PC-3 (cell line): ENCODE results near the gene BACE1. TPM values are rescaled to one million over a fixed set of nuclear protein-coding genes. Genes with fewer than 3 reads are reported as not detected.
"Not testable (repeated sequence)": the region's sequence is repeated elsewhere in the genome, so short reads cannot be mapped to it uniquely, and the experiment has no call there.

Experiments
- ATAC-seq: fragments of 200-7000 bp; cut with Tn5 transposase; 2 replicates; pipeline ENCODE4 v1.9.1; 2020; ENCODE audit warnings: mild to moderate bottlenecking, moderate library complexity
- BruUV-seq: library from RNA; stranded (reverse); fragments of 400-500 nt; replicated peaks from 2 replicates; lab custom pipeline; 2021; lab: Mats Ljungman, UMichigan
- CTCF ChIA-PET: fragments of 300-600 bp; sonication (Branson Sonifier 250); formaldehyde crosslinking; loops from one replicate; lab custom pipeline; 2022; ENCODE audit warnings: antibody characterized with exemption; lab: Charles Lee
- POLR2A ChIA-PET: fragments of 300-600 bp; sonication (Branson Sonifier 250); formaldehyde crosslinking; loops from one replicate; lab custom pipeline; 2022; ENCODE audit warnings: antibody characterized with exemption; ENCODE audit not compliant: unreplicated experiment; lab: Charles Lee
- DNase-seq: peaks from one replicate; pipeline ENCODE4 v3.0.0-alpha.2; 2015
- H2AFZ ChIP-seq: fragments of 300-600 bp; sonication (generic); 2 replicates; pipeline ENCODE4 v1.6.0; 2016; ENCODE audit warnings: antibody characterized with exemption, low read length
- H3F3A ChIP-seq: fragments of 300-600 bp; sonication (generic); one replicate; pipeline ENCODE4 v1.6.0; 2017; ENCODE audit warnings: antibody characterized with exemption, low read length, control low read depth, mild to moderate bottlenecking; ENCODE audit not compliant: unreplicated experiment
- H3K27ac ChIP-seq: fragments of 300-600 bp; sonication (generic); 2 replicates; pipeline ENCODE4 v1.5.1; 2016; ENCODE audit warnings: mild to moderate bottlenecking, low read length
- H3K27me3 ChIP-seq: fragments of 300-600 bp; sonication (generic); 2 replicates; pipeline ENCODE4 v1.6.1; 2016; ENCODE audit warnings: low read length, mixed read lengths
- H3K36me3 ChIP-seq: fragments of 300-600 bp; sonication (generic); 2 replicates; pipeline ENCODE4 v1.6.1; 2016; ENCODE audit warnings: low read depth, mixed run types, low read length, mixed read lengths
- H3K4me1 ChIP-seq: fragments of 300-600 bp; sonication (generic); 2 replicates; pipeline ENCODE4 v1.5.1; 2016; ENCODE audit warnings: low read length; ENCODE audit not compliant: insufficient read depth
- H3K4me2 ChIP-seq: fragments of 300-600 bp; sonication (generic); 2 replicates; pipeline ENCODE4 v1.6.0; 2016; ENCODE audit warnings: low read length
- H3K4me3 ChIP-seq: fragments of 300-600 bp; sonication (generic); 2 replicates; pipeline ENCODE4 v1.5.1; 2016; ENCODE audit warnings: mild to moderate bottlenecking, low read length, mixed read lengths
- H3K79me2 ChIP-seq: fragments of 300-600 bp; sonication (generic); 2 replicates; pipeline ENCODE4 v1.6.1; 2017; ENCODE audit warnings: low read length, mixed read lengths
- H3K9ac ChIP-seq: fragments of 300-600 bp; sonication (generic); 2 replicates; pipeline ENCODE4 v1.6.0; 2016; ENCODE audit warnings: mild to moderate bottlenecking, low read length
- H3K9me2 ChIP-seq: fragments of 300-600 bp; sonication (generic); replicated peaks from 2 replicates; pipeline ENCODE4 v1.6.1; 2016; ENCODE audit warnings: mixed run types, low read length, mixed read lengths
- H3K9me3 ChIP-seq: fragments of 300-600 bp; sonication (generic); 2 replicates; pipeline ENCODE4 v1.6.1; 2016; ENCODE audit warnings: low read length, mixed read lengths
- H4K20me1 ChIP-seq: fragments of 300-600 bp; sonication (generic); 2 replicates; pipeline ENCODE4 v1.6.1; 2016; ENCODE audit warnings: low read length, mixed read lengths
- EZH2 ChIP-seq: fragments of 300-600 bp; sonication (generic); IDR thresholded peaks from one replicate; pipeline ENCODE4 v1.6.1; 2017; ENCODE audit warnings: antibody characterized with exemption, mild to moderate bottlenecking, low read length; ENCODE audit not compliant: unreplicated experiment
- EZH2phosphoT487 ChIP-seq: fragments of 300-600 bp; sonication (generic); IDR thresholded peaks from 2 replicates; pipeline ENCODE4 v1.6.1; 2018; ENCODE audit warnings: mild to moderate bottlenecking, antibody characterized with exemption, low read length, borderline replicate concordance
- intact Hi-C: fragments of 100-400 bp; cut with micrococcal nuclease; formaldehyde crosslinking; loops from 2 replicates; pipeline ENCODE4 v1.9.0; 2023
- total RNA-seq: library from RNA; depleted of rRNA; stranded (reverse); fragments of >200 nt; gene quantifications from 2 replicates; pipeline ENCODE4 v1.2.3, GENCODE V29; 2014
- TF ChIP-seq, protein P1 (sequence below): fragments of 300-600 bp; sonication (generic); conservative IDR thresholded peaks from 2 replicates; pipeline ENCODE4 v1.5.1; 2017; ENCODE audit warnings: antibody characterized with exemption, low read depth, mild to moderate bottlenecking, low read length

Gene BACE1
- total RNA-seq, 1 experiment from 2014 or later, result 16.8 TPM

- Histone ChIP-seq H4K20me1 (no peaks in the 10 kb centered on the region), H3K27ac (peak within 1 kb of the TSS; percentile 57), H3K79me2 (peaks cover 19% of the 10 kb centered on the region), H3K4me3 (peak within 1 kb of the TSS; percentile 76), H3K36me3 (no peaks in the 10 kb centered on the region), H3K9me2 (no peaks in the 10 kb centered on the region), H3K4me2 (peak within 1 kb of the TSS; percentile 95), H3K9ac (peak within 1 kb of the TSS; percentile 69), H3F3A (no peaks in the 10 kb centered on the region), H3K9me3 (no peaks in the 10 kb centered on the region), H2AFZ (peak within 1 kb of the TSS; percentile 93), H3K4me1 (peaks cover 10% of the 10 kb centered on the region), H3K27me3 (no peaks in the 10 kb centered on the region)
- ChIA-PET POLR2A (interaction anchor here (0.6 to 1.0 kb wide), 4 partner anchors 12 to 389 kb away, joined by 3 to 7 read pairs (median 4); partner anchors contain the start of gene BACE1), CTCF (interaction anchor here (0.6 kb wide), 1 partner anchor 40 kb away, joined by 4 read pairs; no protein-coding TSS in a partner anchor)
- TF ChIP-seq EZH2phosphoT487, result no peak
- no peak for TF ChIP-seq EZH2
- TF ChIP-seq, protein P1, sequence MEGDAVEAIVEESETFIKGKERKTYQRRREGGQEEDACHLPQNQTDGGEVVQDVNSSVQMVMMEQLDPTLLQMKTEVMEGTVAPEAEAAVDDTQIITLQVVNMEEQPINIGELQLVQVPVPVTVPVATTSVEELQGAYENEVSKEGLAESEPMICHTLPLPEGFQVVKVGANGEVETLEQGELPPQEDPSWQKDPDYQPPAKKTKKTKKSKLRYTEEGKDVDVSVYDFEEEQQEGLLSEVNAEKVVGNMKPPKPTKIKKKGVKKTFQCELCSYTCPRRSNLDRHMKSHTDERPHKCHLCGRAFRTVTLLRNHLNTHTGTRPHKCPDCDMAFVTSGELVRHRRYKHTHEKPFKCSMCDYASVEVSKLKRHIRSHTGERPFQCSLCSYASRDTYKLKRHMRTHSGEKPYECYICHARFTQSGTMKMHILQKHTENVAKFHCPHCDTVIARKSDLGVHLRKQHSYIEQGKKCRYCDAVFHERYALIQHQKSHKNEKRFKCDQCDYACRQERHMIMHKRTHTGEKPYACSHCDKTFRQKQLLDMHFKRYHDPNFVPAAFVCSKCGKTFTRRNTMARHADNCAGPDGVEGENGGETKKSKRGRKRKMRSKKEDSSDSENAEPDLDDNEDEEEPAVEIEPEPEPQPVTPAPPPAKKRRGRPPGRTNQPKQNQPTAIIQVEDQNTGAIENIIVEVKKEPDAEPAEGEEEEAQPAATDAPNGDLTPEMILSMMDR, result no peak
- BruUV-seq, result no TSS peak
- peak; percentile 98 for DNase-seq
- peak; percentile 95 for ATAC-seq
- intact Hi-C loops, result loop anchor here (1.0 kb wide), 1 partner anchor 88 kb away; no protein-coding TSS in a partner anchor
Observed at GRCh38 chr11:117327567-117328374, 11.7 kb upstream of the BACE1 start, which contains the start of gene CEP164. Gene CEP164 (plus strand): TSS chr11:117327854. CDS start chr11:117338587, 10,733 bp downstream.

DNA sequence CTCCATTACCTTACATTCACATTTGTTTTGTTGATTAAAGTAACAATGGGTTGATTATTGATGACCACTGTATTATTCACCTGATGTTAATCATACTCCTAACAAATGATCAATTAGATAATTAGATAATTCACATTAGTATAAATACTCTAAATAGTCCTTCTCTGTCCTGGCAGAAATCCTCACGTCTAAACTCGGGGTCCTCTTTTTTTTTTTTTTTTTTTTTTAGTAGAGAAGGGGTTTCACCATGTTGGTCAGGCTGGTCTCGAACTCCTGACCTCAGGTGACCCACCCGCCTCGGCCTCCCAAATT, 11.2 kb upstream of the BACE1 start:
- not testable (repeated sequence) for H3K27ac ChIP-seq

GRCh38 chr11:117319214-117319840, 3.3 kb upstream of the BACE1 start:
- CTCF ChIA-PET, result interaction anchor here (0.6 kb wide), 1 partner anchor 198 kb away, joined by 3 read pairs; no protein-coding TSS in a partner anchor
- no TSS peak for BruUV-seq
- intact Hi-C loops, result no loop called here
- Histone ChIP-seq H2AFZ (no peak overlapping the region), H3K27ac (no peak overlapping the region), H3K36me3 (no peaks in the 10 kb centered on the region), H3K9ac (no peak overlapping the region), H3K9me2 (no peaks in the 10 kb centered on the region), H3K27me3 (no peaks in the 10 kb centered on the region), H4K20me1 (no peaks in the 10 kb centered on the region), H3K4me1 (peaks cover 15% of the 10 kb centered on the region), H3F3A (no peaks in the 10 kb centered on the region), H3K4me2 (no peak overlapping the region), H3K79me2 (no peaks in the 10 kb centered on the region), H3K4me3 (no peak overlapping the region), H3K9me3 (no peaks in the 10 kb centered on the region)
- ATAC-seq (no peak), DNase-seq (no peak)
- TF ChIP-seq, protein P1, result no peak
- TF ChIP-seq EZH2, result no peak
- TF ChIP-seq EZH2phosphoT487, result no peak
- POLR2A ChIA-PET, result no interaction called here

More for the DNA sequence above, 11.2 kb upstream of the BACE1 start:
- H3F3A ChIP-seq, H3K9me2 ChIP-seq, ATAC-seq, DNase-seq, intact Hi-C loops, H3K9me3 ChIP-seq, CTCF ChIA-PET, H3K27me3 ChIP-seq, H3K36me3 ChIP-seq, H3K4me1 ChIP-seq, H4K20me1 ChIP-seq: not testable (repeated sequence)
- peak overlapping the region; percentile 69; the same call in 1 of the 2 replicates for H3K9ac ChIP-seq
- peak overlapping the region; percentile 95 for H3K4me2 ChIP-seq
- TSS peak; percentile 85 for BruUV-seq
- H3K79me2 ChIP-seq, result peaks cover 19% of the 10 kb centered on the region
- H2AFZ ChIP-seq, result peak overlapping the region; percentile 93; the same call in 1 of the 2 replicates
- POLR2A ChIA-PET, result interaction anchor here (0.7 kb wide), 1 partner anchor 388 kb away, joined by 3 read pairs; no protein-coding TSS in a partner anchor
- peak overlapping the region; percentile 76 for H3K4me3 ChIP-seq
